BE2C (cell line): Measurements from ENCODE around the gene UBALD2.
"Not testable (repeated sequence)": the region's sequence is repeated elsewhere in the genome, so short reads cannot be mapped to it uniquely, and the experiment has no call there.

Source experiments
- DNase-seq: peaks from one replicate; pipeline ENCODE4 v3.0.0-alpha.2; 2020
- H3K27me3 ChIP-seq: fragments of 250-450 bp; sonication (Bioruptor Pico); 2 replicates; pipeline ENCODE4 v1.5.1; 2020; ENCODE audit warnings: mild to moderate bottlenecking
- H3K36me3 ChIP-seq: fragments of 250-450 bp; sonication (Bioruptor Pico); 2 replicates; pipeline ENCODE4 v1.5.1; 2020; ENCODE audit warnings: mild to moderate bottlenecking
- H3K4me1 ChIP-seq: fragments of 250-450 bp; sonication (Bioruptor Pico); 2 replicates; pipeline ENCODE4 v1.5.1; 2020
- H3K4me3 ChIP-seq: 2 replicates; pipeline ENCODE4 v1.5.1; 2011; ENCODE audit warnings: low read depth, low read length
- H3K9me3 ChIP-seq: fragments of 250-450 bp; sonication (Bioruptor Pico); 2 replicates; pipeline ENCODE4 v1.5.1; 2020
- TF ChIP-seq, protein P1 (sequence below): IDR thresholded peaks from 2 replicates; pipeline ENCODE4 v1.5.1; 2012; ENCODE audit warnings: mild to moderate bottlenecking, low read depth, low read length

The UBALD2 gene

DNA sequence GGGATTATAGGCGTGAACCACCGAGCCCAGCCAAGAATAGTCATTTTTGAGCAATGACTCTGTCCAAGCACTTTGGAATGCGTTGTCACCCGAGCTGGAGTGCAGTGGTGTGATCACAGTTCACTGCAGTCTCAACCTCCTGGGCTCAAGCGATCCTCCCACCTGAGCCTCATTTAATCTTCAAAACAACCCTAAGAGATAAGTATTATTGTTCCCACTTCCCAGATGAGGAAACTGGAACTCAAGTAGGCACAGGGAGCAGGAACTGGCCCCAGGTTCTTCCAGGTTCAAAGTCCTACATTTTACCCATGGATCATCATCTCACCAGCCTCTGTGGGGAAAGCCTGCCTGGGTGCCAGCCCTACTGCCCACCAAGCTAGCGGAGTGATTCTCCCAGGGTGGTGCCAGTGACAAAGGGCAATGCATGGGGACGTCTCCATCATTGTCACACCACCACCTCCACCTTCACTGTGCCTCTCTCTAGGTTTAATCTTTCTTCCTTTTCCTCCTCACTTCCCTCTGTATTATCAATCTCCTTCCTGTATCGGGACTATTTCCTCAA, 13.6 kb upstream of the UBALD2 start:
- H3K27me3 ChIP-seq: no peaks in the 10 kb centered on the region

GRCh38 chr17:76252040-76252954, 12.9 kb upstream of the UBALD2 start:
- no peak overlapping the region for H3K4me3 ChIP-seq

More for the DNA sequence above, 13.6 kb upstream of the UBALD2 start:
- Histone ChIP-seq H3K4me3 (no peak overlapping the region), H3K36me3 (no peaks in the 10 kb centered on the region), H3K9me3 (no peaks in the 10 kb centered on the region), H3K4me1 (no peaks in the 10 kb centered on the region)
- no peak for DNase-seq
- TF ChIP-seq, protein P1, sequence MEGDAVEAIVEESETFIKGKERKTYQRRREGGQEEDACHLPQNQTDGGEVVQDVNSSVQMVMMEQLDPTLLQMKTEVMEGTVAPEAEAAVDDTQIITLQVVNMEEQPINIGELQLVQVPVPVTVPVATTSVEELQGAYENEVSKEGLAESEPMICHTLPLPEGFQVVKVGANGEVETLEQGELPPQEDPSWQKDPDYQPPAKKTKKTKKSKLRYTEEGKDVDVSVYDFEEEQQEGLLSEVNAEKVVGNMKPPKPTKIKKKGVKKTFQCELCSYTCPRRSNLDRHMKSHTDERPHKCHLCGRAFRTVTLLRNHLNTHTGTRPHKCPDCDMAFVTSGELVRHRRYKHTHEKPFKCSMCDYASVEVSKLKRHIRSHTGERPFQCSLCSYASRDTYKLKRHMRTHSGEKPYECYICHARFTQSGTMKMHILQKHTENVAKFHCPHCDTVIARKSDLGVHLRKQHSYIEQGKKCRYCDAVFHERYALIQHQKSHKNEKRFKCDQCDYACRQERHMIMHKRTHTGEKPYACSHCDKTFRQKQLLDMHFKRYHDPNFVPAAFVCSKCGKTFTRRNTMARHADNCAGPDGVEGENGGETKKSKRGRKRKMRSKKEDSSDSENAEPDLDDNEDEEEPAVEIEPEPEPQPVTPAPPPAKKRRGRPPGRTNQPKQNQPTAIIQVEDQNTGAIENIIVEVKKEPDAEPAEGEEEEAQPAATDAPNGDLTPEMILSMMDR: no peak

GRCh38 chr17:76252967-76253766, 12.0 kb upstream of the UBALD2 start:
- H3K9me3 ChIP-seq, H3K4me3 ChIP-seq, H3K36me3 ChIP-seq, H3K27me3 ChIP-seq, DNase-seq, H3K4me1 ChIP-seq: not testable (repeated sequence)

More at GRCh38 chr17:76252040-76252954, 12.9 kb upstream of the UBALD2 start:
- TF ChIP-seq, protein P1: no peak
- Histone ChIP-seq H3K27me3 (no peaks in the 10 kb centered on the region), H3K36me3 (no peaks in the 10 kb centered on the region), H3K4me1 (no peaks in the 10 kb centered on the region), H3K9me3 (no peaks in the 10 kb centered on the region)
- DNase-seq: no peak

DNA sequence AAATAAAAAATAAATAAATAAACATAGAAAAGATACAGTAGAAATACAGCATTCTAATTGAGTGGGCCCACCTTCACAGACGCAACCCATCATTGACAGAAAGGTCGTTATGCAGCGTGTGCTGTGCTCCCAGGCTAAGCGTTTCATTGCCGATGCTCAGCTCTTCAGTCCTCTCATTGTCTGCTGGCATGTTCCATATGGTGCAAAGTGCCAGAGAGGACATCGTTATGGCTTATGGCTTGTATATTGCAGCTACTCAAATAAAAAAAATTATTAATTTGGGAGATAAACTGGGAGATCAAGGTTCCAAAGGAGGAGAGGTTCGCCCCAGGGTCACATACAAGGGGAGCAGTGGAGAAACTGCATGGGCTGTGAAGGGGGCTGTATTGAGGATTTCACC, 11.3 kb upstream of the UBALD2 start:
- no peak for DNase-seq
- Histone ChIP-seq H3K36me3 (no peaks in the 10 kb centered on the region), H3K27me3 (no peaks in the 10 kb centered on the region), H3K4me1 (no peaks in the 10 kb centered on the region), H3K4me3 (no peak overlapping the region), H3K9me3 (no peaks in the 10 kb centered on the region)
- TF ChIP-seq, protein P1: no peak

DNA sequence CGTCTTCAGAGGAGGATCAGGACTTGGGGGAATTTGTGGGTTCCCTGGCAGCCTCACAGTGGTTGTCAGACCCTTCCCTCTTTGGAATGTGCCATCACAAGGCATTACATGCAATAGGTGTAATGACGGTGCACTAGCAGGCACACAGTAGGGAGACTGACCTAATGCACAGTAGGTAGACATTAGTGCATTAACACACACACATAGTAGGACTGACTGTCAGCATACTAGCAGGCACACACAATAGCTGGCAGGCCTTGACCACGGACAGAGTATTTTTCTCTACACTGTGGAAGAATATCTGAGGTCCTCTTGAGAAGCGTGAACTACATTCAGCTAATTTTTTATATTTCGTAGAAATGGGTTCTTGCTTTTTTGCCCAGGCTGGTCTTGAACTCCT, 10.9 kb upstream of the UBALD2 start:
- DNase-seq: no peak
- TF ChIP-seq, protein P1: no peak
- H3K36me3 ChIP-seq: no peaks in the 10 kb centered on the region
- no peak overlapping the region for H3K4me3 ChIP-seq
- no peaks in the 10 kb centered on the region for H3K4me1 ChIP-seq
- H3K9me3 ChIP-seq: no peaks in the 10 kb centered on the region
- no peaks in the 10 kb centered on the region for H3K27me3 ChIP-seq

- no peak for DNase-seq
- no peaks in the 10 kb centered on the region for H3K4me1 ChIP-seq
- no peaks in the 10 kb centered on the region for H3K36me3 ChIP-seq
Measured at GRCh38 chr17:76255801-76256429, 9.2 kb upstream of the UBALD2 start.

DNA sequence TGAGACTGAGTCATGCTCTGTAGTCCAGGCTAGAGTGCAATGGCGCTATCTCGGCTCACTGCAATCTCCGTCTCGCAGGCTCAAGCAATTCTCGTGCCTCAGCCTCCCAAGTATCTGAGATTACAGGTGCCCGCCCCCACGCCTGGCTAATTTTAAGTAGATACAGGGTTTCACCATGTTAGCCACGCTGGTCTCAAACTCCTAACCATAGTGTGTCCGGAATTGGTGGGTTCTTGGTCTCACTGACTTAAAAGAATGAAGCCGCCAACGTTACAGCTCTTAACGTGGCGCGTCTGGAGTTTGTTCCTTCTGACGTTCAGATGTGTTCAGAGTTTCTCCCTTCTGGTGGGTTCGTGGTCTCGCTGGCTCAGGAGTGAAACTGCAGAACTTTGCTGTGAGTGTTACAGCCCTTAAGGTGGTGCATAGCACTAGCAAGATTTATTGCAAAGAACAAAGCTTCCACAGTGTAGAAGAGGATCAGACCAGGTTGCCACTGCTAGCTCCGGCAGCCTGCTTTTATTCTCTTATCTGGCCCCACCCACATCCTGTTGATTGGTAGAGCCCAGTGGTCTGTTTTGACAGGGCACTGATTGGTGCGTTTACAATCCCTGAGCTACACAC, 8.6 kb upstream of the UBALD2 start:
- H3K27me3 ChIP-seq, H3K4me3 ChIP-seq, H3K36me3 ChIP-seq, DNase-seq, H3K9me3 ChIP-seq, H3K4me1 ChIP-seq: not testable (repeated sequence)

More at GRCh38 chr17:76255801-76256429, 9.2 kb upstream of the UBALD2 start:
- TF ChIP-seq, protein P1: no peak
- Histone ChIP-seq H3K27me3 (no peaks in the 10 kb centered on the region), H3K9me3 (no peaks in the 10 kb centered on the region), H3K4me3 (no peak overlapping the region)
